Measurements from ENCODE around the gene CAMKMT. TPM values are rescaled to one million over a fixed set of nuclear protein-coding genes. Genes with fewer than 3 reads are reported as not detected.
A peak's percentile ranks its signal among the peaks of the same experiment; 100 is the strongest.

The CAMKMT gene
- total and polyA plus RNA-seq, 2 experiments from 2014 or later: 26.5 to 29.5 TPM

GRCh38 chr2:44324971-44325426 lies 36.7 kb upstream of the CAMKMT start (continued):
- TF ChIP-seq ETS1 (IDR thresholded peaks at IDR 0.05): no peak
- no peak for TF ChIP-seq CREB1 (CRISPR knock-in tag; IDR thresholded peaks at IDR 0.05; ENCODE audit: low read depth)
- no peak for TF ChIP-seq ZNF331 (CRISPR knock-in tag; IDR thresholded peaks at IDR 0.05; ENCODE audit: low read depth)
- no peak for TF ChIP-seq EZH2 (IDR thresholded peaks at IDR 0.05; ENCODE audit: low read depth, unreplicated experiment)
- no peak for TF ChIP-seq POLR2AphosphoS5 (IDR thresholded peaks at IDR 0.05; ENCODE audit: low read depth)
- TF ChIP-seq STAT1 (IDR thresholded peaks at IDR 0.05; ENCODE audit: unreplicated experiment): no peak
- no peak for TF ChIP-seq CTCF (conservative IDR thresholded peaks at IDR 0.05; ENCODE audit: low read depth in 2 of 2)
- TF ChIP-seq NANOG (IDR thresholded peaks at IDR 0.05; ENCODE audit: borderline replicate concordance): no peak
- TF ChIP-seq JUNB (IDR thresholded peaks at IDR 0.05; ENCODE audit: unreplicated experiment): no peak
- no peak for TF ChIP-seq EZH2phosphoT487 (IDR thresholded peaks at IDR 0.05; ENCODE audit: unreplicated experiment)
- TF ChIP-seq ZNF114 (CRISPR knock-in tag; IDR thresholded peaks at IDR 0.05): no peak
- TF ChIP-seq REST (IDR thresholded peaks at IDR 0.05; ENCODE audit: unreplicated experiment): no peak

GRCh38 chr2:44325897-44326296 lies 35.9 kb upstream of the CAMKMT start:
- Histone ChIP-seq H3K9me2 (ENCODE audit: insufficient read depth) (no peaks in the 10 kb centered on the region), H3K4me1 (ENCODE audit: insufficient read depth) (no peaks in the 10 kb centered on the region), H2AFZ (no peak overlapping the region), H3K4me3 (no peak overlapping the region), H3K27ac (ENCODE audit: low read depth) (no peak overlapping the region; the same call in 1 of the 2 replicates), H3K36me3 (ENCODE audit: insufficient read depth) (peaks cover 12% of the 10 kb centered on the region; the same call in 1 of the 2 replicates), H4K20me1 (replicated peaks; ENCODE audit: insufficient read depth) (no peaks in the 10 kb centered on the region), H3F3A (replicated peaks; ENCODE audit: low read depth) (no peaks in the 10 kb centered on the region), H3K27me3 (ENCODE audit: insufficient read depth) (no peaks in the 10 kb centered on the region), H3K79me2 (replicated peaks; ENCODE audit: insufficient read depth) (no peaks in the 10 kb centered on the region), H3K4me2 (no peak overlapping the region)
- DNase-seq (ENCODE audit: low spot score): no peak
- Mint-ChIP-seq H3K27ac (0 out of 2 replicates have a peak overlapping the region, but pooled peaks have one; percentile 28), H3K27me3 (ENCODE audit: insufficient read depth, low read depth, poor library complexity) (no peaks in the 10 kb centered on the region), H3K4me1 (peaks cover 4% of the 10 kb centered on the region; the same call in 1 of the 3 replicates), H3K9me3 (no peaks in the 10 kb centered on the region), H3K4me3 (no peak overlapping the region), H3K36me3 (ENCODE audit: low read depth) (peaks cover 29% of the 10 kb centered on the region)
- ATAC-seq: no peak
- TF ChIP-seq POLR2AphosphoS5 (IDR thresholded peaks at IDR 0.05; ENCODE audit: low read depth): no peak
- TF ChIP-seq CREB1 (CRISPR knock-in tag; IDR thresholded peaks at IDR 0.05; ENCODE audit: low read depth): no peak
- no peak for TF ChIP-seq CTCF (conservative IDR thresholded peaks at IDR 0.05; ENCODE audit: low read depth in 2 of 2)

Data from GM23338 (cell line).